ENCODE data around the gene CFAP57.

CFAP57 gene

GRCh38 chr1:43282220-43283195, 110.4 kb downstream of the CFAP57 start:
- no peak for TF ChIP-seq EZH2phosphoT487 (IDR thresholded peaks at IDR 0.05; ENCODE audit: borderline replicate concordance)
- TF ChIP-seq CTCF (conservative IDR thresholded peaks at IDR 0.05; ENCODE audit: low read length), result no peak
- H3K27me3 ChIP-seq (ENCODE audit: insufficient read depth, low read length, poor library complexity, severe bottlenecking), result peaks cover 27% of the 10 kb centered on the region
- no peaks in the 10 kb centered on the region for H3K79me2 ChIP-seq (ENCODE audit: insufficient read depth, low read length)
- H3K9me2 ChIP-seq (replicated peaks; ENCODE audit: low read depth, low read length), result no peaks in the 10 kb centered on the region
- no peak overlapping the region for H2AFZ ChIP-seq (ENCODE audit: low read length)
- H3K9ac ChIP-seq (ENCODE audit: low read depth, low read length, poor library complexity, severe bottlenecking), result no peak overlapping the region
- H3K36me3 ChIP-seq (ENCODE audit: insufficient read depth, low read length), result no peaks in the 10 kb centered on the region
- no peaks in the 10 kb centered on the region for H3K9me3 ChIP-seq (ENCODE audit: insufficient read depth, low read depth, low read length)
- no peaks in the 10 kb centered on the region for H3K4me1 ChIP-seq (ENCODE audit: insufficient read depth, low read length, poor library complexity, severe bottlenecking)
- no peaks in the 10 kb centered on the region for H4K20me1 ChIP-seq (ENCODE audit: insufficient read depth, low read length, poor library complexity, severe bottlenecking)
- H3K4me2 ChIP-seq (ENCODE audit: low read depth, low read length, poor library complexity, severe bottlenecking), result no peak overlapping the region
- no peak overlapping the region for H3K4me3 ChIP-seq (ENCODE audit: low read length, poor library complexity, severe bottlenecking)
- no peaks in the 10 kb centered on the region for H3F3A ChIP-seq (ENCODE audit: low read depth)

GRCh38 chr1:43284065-43284464, 111.9 kb downstream of the CFAP57 start:
- Histone ChIP-seq H3K36me3 (ENCODE audit: insufficient read depth, low read length) (no peaks in the 10 kb centered on the region), H4K20me1 (ENCODE audit: insufficient read depth, low read length, poor library complexity, severe bottlenecking) (no peaks in the 10 kb centered on the region), H3K27me3 (ENCODE audit: insufficient read depth, low read length, poor library complexity, severe bottlenecking) (peaks cover 18% of the 10 kb centered on the region), H3K4me1 (ENCODE audit: insufficient read depth, low read length, poor library complexity, severe bottlenecking) (no peaks in the 10 kb centered on the region), H3K9ac (ENCODE audit: low read depth, low read length, poor library complexity, severe bottlenecking) (no peak overlapping the region), H3K9me3 (ENCODE audit: insufficient read depth, low read depth, low read length) (no peaks in the 10 kb centered on the region), H3K4me2 (ENCODE audit: low read depth, low read length, poor library complexity, severe bottlenecking) (no peak overlapping the region), H3K4me3 (ENCODE audit: low read length, poor library complexity, severe bottlenecking) (no peak overlapping the region), H2AFZ (ENCODE audit: low read length) (no peak overlapping the region), H3K9me2 (replicated peaks; ENCODE audit: low read depth, low read length) (no peaks in the 10 kb centered on the region), H3K79me2 (ENCODE audit: insufficient read depth, low read length) (no peaks in the 10 kb centered on the region), H3F3A (ENCODE audit: low read depth) (no peaks in the 10 kb centered on the region)
- TF ChIP-seq CTCF (conservative IDR thresholded peaks at IDR 0.05; ENCODE audit: low read length) (no peak), EZH2phosphoT487 (IDR thresholded peaks at IDR 0.05; ENCODE audit: borderline replicate concordance) (no peak)

- Histone ChIP-seq H3K4me2 (ENCODE audit: low read depth, low read length, poor library complexity, severe bottlenecking) (no peak overlapping the region), H3K4me1 (ENCODE audit: insufficient read depth, low read length, poor library complexity, severe bottlenecking) (no peaks in the 10 kb centered on the region), H4K20me1 (ENCODE audit: insufficient read depth, low read length, poor library complexity, severe bottlenecking) (no peaks in the 10 kb centered on the region), H3K9me3 (ENCODE audit: insufficient read depth, low read depth, low read length) (no peaks in the 10 kb centered on the region), H3K36me3 (ENCODE audit: insufficient read depth, low read length) (no peaks in the 10 kb centered on the region), H3K27me3 (ENCODE audit: insufficient read depth, low read length, poor library complexity, severe bottlenecking) (peaks cover 13% of the 10 kb centered on the region), H3K4me3 (ENCODE audit: low read length, poor library complexity, severe bottlenecking) (no peak overlapping the region), H3F3A (ENCODE audit: low read depth) (no peaks in the 10 kb centered on the region), H3K79me2 (ENCODE audit: insufficient read depth, low read length) (no peaks in the 10 kb centered on the region), H2AFZ (ENCODE audit: low read length) (no peak overlapping the region), H3K9me2 (replicated peaks; ENCODE audit: low read depth, low read length) (no peaks in the 10 kb centered on the region), H3K9ac (ENCODE audit: low read depth, low read length, poor library complexity, severe bottlenecking) (no peak overlapping the region)
- TF ChIP-seq EZH2phosphoT487 (IDR thresholded peaks at IDR 0.05; ENCODE audit: borderline replicate concordance) (no peak), CTCF (conservative IDR thresholded peaks at IDR 0.05; ENCODE audit: low read length) (no peak)
Measured at GRCh38 chr1:43284546-43285110, 112.5 kb downstream of the CFAP57 start.
